SK-N-SH (cell line): Measurements from ENCODE around the gene GVQW3. TPM values are rescaled to one million over a fixed set of nuclear protein-coding genes. Genes with fewer than 3 reads are reported as not detected.

Source experiments
- CTCF ChIA-PET: fragments of 300-600, 350-600 bp; formaldehyde crosslinking; extraction: SDS; loops from one replicate; lab custom pipeline; 2021; lab: Yijun Ruan, JAX
- POLR2A ChIA-PET: fragments of 350-600 bp; sonication (Branson Sonifier 250); formaldehyde crosslinking; extraction: SDS; loops from one replicate; lab custom pipeline; 2020; ENCODE audit warnings: antibody characterized with exemption, inconsistent platforms; lab: Yijun Ruan, JAX
- DNase-seq: peaks from one replicate; pipeline ENCODE4 v3.0.0; 2012
- H2AFZ ChIP-seq: fragments of 200-600 bp; sonication (generic); 2 replicates; pipeline ENCODE4 v1.8.1; 2016; ENCODE audit warnings: antibody characterized with exemption, mild to moderate bottlenecking, low read depth
- H3F3A ChIP-seq: fragments of 200-600 bp; sonication (generic); replicated peaks from 2 replicates; pipeline ENCODE3; 2016; ENCODE audit warnings: antibody characterized with exemption, mild to moderate bottlenecking; ENCODE audit not compliant: insufficient read depth
- H3K27ac ChIP-seq, 2 experiments: fragments of 200-500 bp in 1 of 2; fragments of 200-600 bp in 1 of 2; sonication (Bioruptor generic) in 1 of 2; sonication (generic), shearing (Covaris generic) in 1 of 2; 2 replicates each; pipeline versions ENCODE4 v1.5.1 to v1.6.1; 2014 to 2016; ENCODE audit warnings: low read depth in 2 of 2, inconsistent platforms in 1 of 2, low read length in 1 of 2, mild to moderate bottlenecking in 1 of 2, mixed read lengths in 1 of 2
- H3K27me3 ChIP-seq: fragments of 200-600 bp; sonication (generic), shearing (Covaris generic); 2 replicates; pipeline ENCODE4 v1.6.1; 2016; ENCODE audit warnings: mixed run types; ENCODE audit not compliant: insufficient read depth
- H3K36me3 ChIP-seq, 2 experiments: fragments of 200-500 bp in 1 of 2; fragments of 200-600 bp in 1 of 2; sonication (Bioruptor generic) in 1 of 2; sonication (generic) in 1 of 2; replicated peaks in 1 of 2; 2 replicates each; pipeline versions ENCODE3 to v1.5.1; 2014 to 2016; ENCODE audit warnings: low read length in 1 of 2, mild to moderate bottlenecking in 1 of 2; ENCODE audit not compliant: insufficient read depth in 2 of 2, control insufficient read depth in 1 of 2
- H3K4me1 ChIP-seq, 2 experiments: fragments of 200-500 bp in 1 of 2; fragments of 200-600 bp in 1 of 2; sonication (Bioruptor generic) in 1 of 2; sonication (generic), shearing (Covaris generic) in 1 of 2; 2 replicates each; pipeline versions ENCODE4 v1.5.1 to v1.6.1; 2014 to 2016; ENCODE audit warnings: low read depth in 1 of 2, low read length in 1 of 2, mixed run types in 1 of 2; ENCODE audit not compliant: insufficient read depth in 2 of 2, control insufficient read depth in 1 of 2
- H3K4me2 ChIP-seq: fragments of 200-600 bp; sonication (generic), shearing (Covaris generic); 2 replicates; pipeline ENCODE4 v1.6.1; 2017; ENCODE audit warnings: mixed run types
- H3K4me3 ChIP-seq, 2 experiments: fragments of 200-500 bp in 1 of 2; fragments of 200-600 bp in 1 of 2; sonication (Bioruptor generic) in 1 of 2; sonication (generic), shearing (Covaris generic) in 1 of 2; 2 replicates each; pipeline versions ENCODE4 v1.5.1 to v1.8.1; 2014 to 2016; ENCODE audit warnings: low read depth in 2 of 2, inconsistent platforms in 1 of 2, low read length in 1 of 2, mild to moderate bottlenecking in 1 of 2, mixed read lengths in 1 of 2, moderate library complexity in 1 of 2
- H3K79me2 ChIP-seq: fragments of 200-600 bp; sonication (generic); 2 replicates; pipeline ENCODE4 v1.8.1; 2017; ENCODE audit warnings: mild to moderate bottlenecking; ENCODE audit not compliant: insufficient read depth
- H3K9ac ChIP-seq: fragments of 200-600 bp; sonication (generic); 2 replicates; pipeline ENCODE4 v1.6.1; 2017; ENCODE audit warnings: mixed run types
- H3K9me2 ChIP-seq: fragments of 200-600 bp; sonication (generic); 2 replicates; pipeline ENCODE4 v1.6.1; 2017; ENCODE audit warnings: mixed run types
- H3K9me3 ChIP-seq: fragments of 200-600 bp; sonication (generic); 2 replicates; pipeline ENCODE4 v1.6.1; 2017; ENCODE audit warnings: mixed run types, mild to moderate bottlenecking, moderate library complexity
- H4K20me1 ChIP-seq: fragments of 200-600 bp; sonication (generic); 2 replicates; pipeline ENCODE4 v1.6.1; 2017; ENCODE audit warnings: mild to moderate bottlenecking, mixed run types; ENCODE audit not compliant: insufficient read depth
- CTCF ChIP-seq: fragments of 200-600 bp; sonication (generic); IDR thresholded peaks from 2 replicates; pipeline ENCODE4 v1.6.1; 2017; ENCODE audit warnings: antibody characterized with exemption, mild to moderate bottlenecking, moderate library complexity
- EP300 ChIP-seq, 2 experiments: IDR thresholded peaks; 2 replicates each; pipeline versions ENCODE4 v1.4.0 to v1.6.1; 2012; ENCODE audit warnings: borderline replicate concordance in 1 of 2, low read depth in 1 of 2, low read length in 1 of 2
- EZH2phosphoT487 ChIP-seq: fragments of 200-600 bp; sonication (generic); IDR thresholded peaks from 2 replicates; pipeline ENCODE4 v1.6.1; 2017; ENCODE audit warnings: low read depth, mixed run types, mild to moderate bottlenecking, antibody characterized with exemption, moderate library complexity, borderline replicate concordance
- FOXM1 ChIP-seq: IDR thresholded peaks from 2 replicates; pipeline ENCODE4 v1.4.0; 2012; ENCODE audit warnings: low read depth, mild to moderate bottlenecking
- GABPA ChIP-seq: IDR thresholded peaks from 2 replicates; pipeline ENCODE4 v1.4.0; 2012; ENCODE audit warnings: low read depth, mild to moderate bottlenecking
- IRF3 ChIP-seq: fragments of 150-350 bp; IDR thresholded peaks from 2 replicates; pipeline ENCODE4 v1.6.1; 2016; ENCODE audit warnings: mild to moderate bottlenecking, low read depth, low read length
- JUND ChIP-seq: IDR thresholded peaks from 2 replicates; pipeline ENCODE4 v1.4.0; 2012
- POLR2AphosphoS5 ChIP-seq: IDR thresholded peaks from 2 replicates; pipeline ENCODE4 v1.6.1; 2012; ENCODE audit warnings: low read depth, low read length
- RCOR1 ChIP-seq: fragments of 150-350 bp; IDR thresholded peaks from 2 replicates; pipeline ENCODE4 v1.6.1; 2017; ENCODE audit warnings: antibody characterized with exemption, low read length
- RXRA ChIP-seq: IDR thresholded peaks from 2 replicates; pipeline ENCODE4 v1.4.0; 2012; ENCODE audit warnings: low read depth, mild to moderate bottlenecking, borderline replicate concordance
- SMC3 ChIP-seq: IDR thresholded peaks from 2 replicates; pipeline ENCODE4 v1.6.1; 2012; ENCODE audit warnings: low read depth, low read length, improper control_type of control experiment
- TAF1 ChIP-seq: IDR thresholded peaks from 2 replicates; pipeline ENCODE4 v1.6.1; 2012; ENCODE audit warnings: low read depth, mild to moderate bottlenecking, low read length, moderate library complexity, borderline replicate concordance
- USF1 ChIP-seq: IDR thresholded peaks from 2 replicates; pipeline ENCODE4 v1.4.0; 2012; ENCODE audit warnings: low read depth, borderline replicate concordance
- WGBS: methylation state at CpG from one replicate; pipeline ENCODE4 v1.1.6; 2017; ENCODE audit warnings: low lambda C conversion rate; 5-methylcytosine and 5-hydroxymethylcytosine counted together
- polyA plus RNA-seq, 3 experiments: library from polyadenylated mRNA; depleted of rRNA; stranded (reverse); fragments of >200 nt; gene quantifications; 2 replicates each; pipeline ENCODE4 v1.2.3, GENCODE V29; 2012

Gene GVQW3
- polyA plus RNA-seq, 1 of the 3 experiments (the other 2 are of a cell fraction), result 2.3 TPM

- TF ChIP-seq IRF3 (no peak), GABPA (no peak), JUND (no peak), USF1 (no peak), POLR2AphosphoS5 (no peak), EP300 (IDR thresholded peaks at IDR 0.05; ENCODE audit: borderline replicate concordance in 1 of 2, low read depth in 1 of 2, low read length in 1 of 2) (no peak), FOXM1 (no peak), SMC3 (no peak)
Observed at GRCh38 chr11:76380159-76380976, 755 bp upstream of the GVQW3 start (continued).

GRCh38 chr11:76382209-76382608 lies 1.1 kb downstream of the GVQW3 start:
- no peak for DNase-seq
- ChIA-PET CTCF (no interaction called here), POLR2A (no interaction called here)
- Histone ChIP-seq H3F3A (no peaks in the 10 kb centered on the region), H2AFZ (peak overlapping the region; percentile 98; the same call in 1 of the 2 replicates), H4K20me1 (peaks cover 19% of the 10 kb centered on the region), H3K4me1 (peaks cover 17 to 25% of the 10 kb centered on the region in 2 experiments; a peak in 3 of 4 replicates), H3K9me2 (no peaks in the 10 kb centered on the region), H3K9me3 (no peaks in the 10 kb centered on the region), H3K36me3 (no peaks in the 10 kb centered on the region), H3K79me2 (peaks cover 33% of the 10 kb centered on the region), H3K27ac (no peak overlapping the region), H3K9ac (no peak overlapping the region), H3K4me3 (peak overlapping the region; percentile 74 to 85; a peak in 3 of 4 replicates), H3K4me2 (peak overlapping the region; percentile 83), H3K27me3 (no peaks in the 10 kb centered on the region)
- 97% methylated on average over 5 of the region's 6 CpGs for WGBS
- TF ChIP-seq RXRA (no peak), RCOR1 (no peak), EZH2phosphoT487 (no peak), TAF1 (no peak), CTCF (no peak)
